ENCODE data around the gene NAIF1.

- TF ChIP-seq EP300 (conservative IDR thresholded peaks at IDR 0.05; ENCODE audit: poor library complexity, severe bottlenecking): no peak
- no peak for TF ChIP-seq CTCF (IDR thresholded peaks at IDR 0.05; ENCODE audit: poor library complexity, severe bottlenecking)
Measured at GRCh38 chr9:128057724-128058409, 9.3 kb downstream of the NAIF1 start.
